ENCODE measurements around the gene C11orf68. TPM values are rescaled to one million over a fixed set of nuclear protein-coding genes. Genes with fewer than 3 reads are reported as not detected.

The C11orf68 gene
- total RNA-seq, 1 experiment from 2014 or later, result 31.9 TPM

DNA sequence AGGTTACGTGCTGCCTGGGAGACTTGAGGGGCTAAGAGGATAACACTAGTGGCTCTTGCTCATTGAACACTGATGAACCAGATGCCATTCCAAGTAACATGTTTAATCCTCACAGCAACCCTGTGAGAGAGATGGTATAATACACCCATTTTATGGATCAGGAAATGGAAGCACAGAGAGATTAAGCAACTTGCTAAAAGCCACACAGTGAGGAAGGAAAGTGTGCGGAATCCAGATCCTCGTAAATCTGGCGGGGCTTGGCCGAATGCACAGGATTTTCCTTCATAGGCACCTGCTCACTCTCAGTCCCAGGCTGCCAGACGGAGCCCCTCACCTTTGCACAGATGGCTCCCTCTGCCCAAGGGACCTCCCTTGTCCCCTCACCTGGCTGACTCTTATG, 11.0 kb downstream of the C11orf68 start:
- H3K4me3 Mint-ChIP-seq, result no peak overlapping the region

DNA sequence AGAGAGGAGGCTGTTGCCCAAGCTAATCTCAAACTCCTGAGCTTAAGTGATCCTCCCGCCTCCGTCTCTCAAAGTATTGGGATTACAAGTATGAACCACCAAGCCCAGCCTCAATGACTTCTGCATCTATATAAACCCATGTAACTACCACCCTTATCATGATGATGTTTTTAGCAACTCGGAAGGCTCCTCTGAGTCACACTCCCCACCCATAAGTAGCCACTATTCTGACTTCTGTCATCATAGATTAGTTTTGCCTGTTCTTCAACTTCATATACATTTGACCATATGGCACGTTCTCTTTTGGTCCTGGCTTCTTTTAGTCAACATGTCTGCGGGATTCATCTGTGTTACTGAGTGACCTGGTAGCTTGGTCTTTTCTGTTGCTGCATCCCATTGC, 12.3 kb downstream of the C11orf68 start:
- ATAC-seq (no peak), DNase-seq (ENCODE audit: low spot score) (no peak)
- Mint-ChIP-seq H3K9me3 (no peaks in the 10 kb centered on the region), H3K4me1 (peaks cover 2% of the 10 kb centered on the region), H3K27me3 (ENCODE audit: low read depth) (peaks cover 62% of the 10 kb centered on the region), H3K27ac (no peak overlapping the region), H3K4me3 (no peak overlapping the region), H3K36me3 (no peaks in the 10 kb centered on the region)
- ChIA-PET POLR2A (interaction anchor here (0.7 kb wide), 1 partner anchor 12 kb away, joined by 3 read pairs; no protein-coding TSS in a partner anchor), CTCF (interaction anchor here (0.6 to 1.9 kb wide), 4 partner anchors 15 to 85 kb away, joined by 3 to 11 read pairs (median 5); partner anchors contain the start of genes CCDC85B and FIBP)
- TF ChIP-seq TCF7 (CRISPR knock-in tag; IDR thresholded peaks at IDR 0.05; ENCODE audit: low read depth) (no peak), MYBL2 (CRISPR knock-in tag; IDR thresholded peaks at IDR 0.05) (no peak), PRRX2 (CRISPR knock-in tag; IDR thresholded peaks at IDR 0.05) (no peak), FOXP1 (CRISPR knock-in tag; IDR thresholded peaks at IDR 0.05; ENCODE audit: borderline replicate concordance) (no peak), SOX15 (CRISPR knock-in tag; IDR thresholded peaks at IDR 0.05) (no peak)
- TF ChIP-seq, protein P1, sequence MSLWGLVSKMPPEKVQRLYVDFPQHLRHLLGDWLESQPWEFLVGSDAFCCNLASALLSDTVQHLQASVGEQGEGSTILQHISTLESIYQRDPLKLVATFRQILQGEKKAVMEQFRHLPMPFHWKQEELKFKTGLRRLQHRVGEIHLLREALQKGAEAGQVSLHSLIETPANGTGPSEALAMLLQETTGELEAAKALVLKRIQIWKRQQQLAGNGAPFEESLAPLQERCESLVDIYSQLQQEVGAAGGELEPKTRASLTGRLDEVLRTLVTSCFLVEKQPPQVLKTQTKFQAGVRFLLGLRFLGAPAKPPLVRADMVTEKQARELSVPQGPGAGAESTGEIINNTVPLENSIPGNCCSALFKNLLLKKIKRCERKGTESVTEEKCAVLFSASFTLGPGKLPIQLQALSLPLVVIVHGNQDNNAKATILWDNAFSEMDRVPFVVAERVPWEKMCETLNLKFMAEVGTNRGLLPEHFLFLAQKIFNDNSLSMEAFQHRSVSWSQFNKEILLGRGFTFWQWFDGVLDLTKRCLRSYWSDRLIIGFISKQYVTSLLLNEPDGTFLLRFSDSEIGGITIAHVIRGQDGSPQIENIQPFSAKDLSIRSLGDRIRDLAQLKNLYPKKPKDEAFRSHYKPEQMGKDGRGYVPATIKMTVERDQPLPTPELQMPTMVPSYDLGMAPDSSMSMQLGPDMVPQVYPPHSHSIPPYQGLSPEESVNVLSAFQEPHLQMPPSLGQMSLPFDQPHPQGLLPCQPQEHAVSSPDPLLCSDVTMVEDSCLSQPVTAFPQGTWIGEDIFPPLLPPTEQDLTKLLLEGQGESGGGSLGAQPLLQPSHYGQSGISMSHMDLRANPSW (CRISPR knock-in tag; conservative IDR thresholded peaks at IDR 0.05; ENCODE audit: low read depth), result no peak
- TF ChIP-seq, protein P2, sequence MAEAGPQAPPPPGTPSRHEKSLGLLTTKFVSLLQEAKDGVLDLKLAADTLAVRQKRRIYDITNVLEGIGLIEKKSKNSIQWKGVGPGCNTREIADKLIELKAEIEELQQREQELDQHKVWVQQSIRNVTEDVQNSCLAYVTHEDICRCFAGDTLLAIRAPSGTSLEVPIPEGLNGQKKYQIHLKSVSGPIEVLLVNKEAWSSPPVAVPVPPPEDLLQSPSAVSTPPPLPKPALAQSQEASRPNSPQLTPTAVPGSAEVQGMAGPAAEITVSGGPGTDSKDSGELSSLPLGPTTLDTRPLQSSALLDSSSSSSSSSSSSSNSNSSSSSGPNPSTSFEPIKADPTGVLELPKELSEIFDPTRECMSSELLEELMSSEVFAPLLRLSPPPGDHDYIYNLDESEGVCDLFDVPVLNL (CRISPR knock-in tag; IDR thresholded peaks at IDR 0.05; ENCODE audit: borderline replicate concordance, low read depth), result no peak

More for the DNA sequence above, 11.0 kb downstream of the C11orf68 start:
- ATAC-seq (no peak), DNase-seq (ENCODE audit: low spot score) (no peak)
- Mint-ChIP-seq H3K36me3 (no peaks in the 10 kb centered on the region), H3K9me3 (no peaks in the 10 kb centered on the region), H3K27me3 (ENCODE audit: low read depth) (peaks cover 50% of the 10 kb centered on the region), H3K27ac (no peak overlapping the region), H3K4me1 (peaks cover 5% of the 10 kb centered on the region)
- ChIA-PET POLR2A (interaction anchor here (0.6 kb wide), 2 partner anchors 17 to 93 kb away, joined by 3 to 5 read pairs; no protein-coding TSS in a partner anchor), CTCF (interaction anchor here (1.0 to 2.1 kb wide), 5 partner anchors 17 to 48 kb away, joined by 3 to 15 read pairs (median 4); partner anchors contain the start of genes CCDC85B, FIBP and MUS81)
- no peak for TF ChIP-seq ZNF232 (CRISPR knock-in tag; IDR thresholded peaks at IDR 0.05)
- TF ChIP-seq, protein P3, sequence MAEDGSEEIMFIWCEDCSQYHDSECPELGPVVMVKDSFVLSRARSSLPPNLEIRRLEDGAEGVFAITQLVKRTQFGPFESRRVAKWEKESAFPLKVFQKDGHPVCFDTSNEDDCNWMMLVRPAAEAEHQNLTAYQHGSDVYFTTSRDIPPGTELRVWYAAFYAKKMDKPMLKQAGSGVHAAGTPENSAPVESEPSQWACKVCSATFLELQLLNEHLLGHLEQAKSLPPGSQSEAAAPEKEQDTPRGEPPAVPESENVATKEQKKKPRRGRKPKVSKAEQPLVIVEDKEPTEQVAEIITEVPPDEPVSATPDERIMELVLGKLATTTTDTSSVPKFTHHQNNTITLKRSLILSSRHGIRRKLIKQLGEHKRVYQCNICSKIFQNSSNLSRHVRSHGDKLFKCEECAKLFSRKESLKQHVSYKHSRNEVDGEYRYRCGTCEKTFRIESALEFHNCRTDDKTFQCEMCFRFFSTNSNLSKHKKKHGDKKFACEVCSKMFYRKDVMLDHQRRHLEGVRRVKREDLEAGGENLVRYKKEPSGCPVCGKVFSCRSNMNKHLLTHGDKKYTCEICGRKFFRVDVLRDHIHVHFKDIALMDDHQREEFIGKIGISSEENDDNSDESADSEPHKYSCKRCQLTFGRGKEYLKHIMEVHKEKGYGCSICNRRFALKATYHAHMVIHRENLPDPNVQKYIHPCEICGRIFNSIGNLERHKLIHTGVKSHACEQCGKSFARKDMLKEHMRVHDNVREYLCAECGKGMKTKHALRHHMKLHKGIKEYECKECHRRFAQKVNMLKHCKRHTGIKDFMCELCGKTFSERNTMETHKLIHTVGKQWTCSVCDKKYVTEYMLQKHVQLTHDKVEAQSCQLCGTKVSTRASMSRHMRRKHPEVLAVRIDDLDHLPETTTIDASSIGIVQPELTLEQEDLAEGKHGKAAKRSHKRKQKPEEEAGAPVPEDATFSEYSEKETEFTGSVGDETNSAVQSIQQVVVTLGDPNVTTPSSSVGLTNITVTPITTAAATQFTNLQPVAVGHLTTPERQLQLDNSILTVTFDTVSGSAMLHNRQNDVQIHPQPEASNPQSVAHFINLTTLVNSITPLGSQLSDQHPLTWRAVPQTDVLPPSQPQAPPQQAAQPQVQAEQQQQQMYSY (CRISPR knock-in tag; IDR thresholded peaks at IDR 0.05), result no peak
- TF ChIP-seq JUN (CRISPR knock-in tag; IDR thresholded peaks at IDR 0.05), result no peak
- TF ChIP-seq MXD4 (CRISPR knock-in tag; IDR thresholded peaks at IDR 0.05; ENCODE audit: borderline replicate concordance), result no peak
- no peak for TF ChIP-seq ZNF263 (CRISPR knock-in tag; IDR thresholded peaks at IDR 0.05; ENCODE audit: low read depth)
- no peak for TF ChIP-seq GABPB1 (CRISPR knock-in tag; IDR thresholded peaks at IDR 0.05)
- TF ChIP-seq, protein P4, sequence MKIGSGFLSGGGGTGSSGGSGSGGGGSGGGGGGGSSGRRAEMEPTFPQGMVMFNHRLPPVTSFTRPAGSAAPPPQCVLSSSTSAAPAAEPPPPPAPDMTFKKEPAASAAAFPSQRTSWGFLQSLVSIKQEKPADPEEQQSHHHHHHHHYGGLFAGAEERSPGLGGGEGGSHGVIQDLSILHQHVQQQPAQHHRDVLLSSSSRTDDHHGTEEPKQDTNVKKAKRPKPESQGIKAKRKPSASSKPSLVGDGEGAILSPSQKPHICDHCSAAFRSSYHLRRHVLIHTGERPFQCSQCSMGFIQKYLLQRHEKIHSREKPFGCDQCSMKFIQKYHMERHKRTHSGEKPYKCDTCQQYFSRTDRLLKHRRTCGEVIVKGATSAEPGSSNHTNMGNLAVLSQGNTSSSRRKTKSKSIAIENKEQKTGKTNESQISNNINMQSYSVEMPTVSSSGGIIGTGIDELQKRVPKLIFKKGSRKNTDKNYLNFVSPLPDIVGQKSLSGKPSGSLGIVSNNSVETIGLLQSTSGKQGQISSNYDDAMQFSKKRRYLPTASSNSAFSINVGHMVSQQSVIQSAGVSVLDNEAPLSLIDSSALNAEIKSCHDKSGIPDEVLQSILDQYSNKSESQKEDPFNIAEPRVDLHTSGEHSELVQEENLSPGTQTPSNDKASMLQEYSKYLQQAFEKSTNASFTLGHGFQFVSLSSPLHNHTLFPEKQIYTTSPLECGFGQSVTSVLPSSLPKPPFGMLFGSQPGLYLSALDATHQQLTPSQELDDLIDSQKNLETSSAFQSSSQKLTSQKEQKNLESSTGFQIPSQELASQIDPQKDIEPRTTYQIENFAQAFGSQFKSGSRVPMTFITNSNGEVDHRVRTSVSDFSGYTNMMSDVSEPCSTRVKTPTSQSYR (CRISPR knock-in tag; IDR thresholded peaks at IDR 0.05), result no peak
- no peak for TF ChIP-seq JAZF1 (CRISPR knock-in tag; IDR thresholded peaks at IDR 0.05)
